ENCODE data around the gene KRT38.

- TF ChIP-seq TAF1 (IDR thresholded peaks at IDR 0.05; ENCODE audit: low read depth, low read length) (no peak), POLR2A (IDR thresholded peaks at IDR 0.05; ENCODE audit: low read depth, low read length) (no peak)
Observed at GRCh38 chr17:41466988-41467387, 26.2 kb upstream of the KRT38 start, which contains the start of gene KRT32.

All from GM12891 (cell line).